K562 (cell line): ENCODE measurements around the gene KLB.

Experiments used
- ATF6 ChIP-seq: sonication (generic); formaldehyde crosslinking; IDR thresholded peaks from 2 replicates; pipeline ENCODE4 v1.4.0; 2020; ENCODE audit warnings: mild to moderate bottlenecking, missing genetic modification reagents
- BDP1 ChIP-seq: IDR thresholded peaks from 3 replicates; pipeline ENCODE4 v1.6.1; 2011; ENCODE audit not compliant: insufficient read length, insufficient read depth
- C11orf30 ChIP-seq: fragments of 450-650 bp; IDR thresholded peaks from 2 replicates; pipeline ENCODE4 v1.6.1; 2016; ENCODE audit warnings: low read depth, mild to moderate bottlenecking
- CBX2 ChIP-seq: fragments of 200-600 bp; sonication (generic); IDR thresholded peaks from one replicate; pipeline ENCODE4 v1.6.1; 2012; ENCODE audit warnings: mild to moderate bottlenecking, low read length, inconsistent platforms; ENCODE audit not compliant: insufficient read depth, poor library complexity, severe bottlenecking
- NFYB ChIP-seq: IDR thresholded peaks from 2 replicates; pipeline ENCODE4 v1.6.1; 2011; ENCODE audit warnings: mild to moderate bottlenecking, moderate library complexity; ENCODE audit not compliant: insufficient read length; ENCODE audit errors: extremely low read depth
- POLR2AphosphoS5 ChIP-seq: IDR thresholded peaks from 2 replicates; pipeline ENCODE4 v1.6.1; 2011; ENCODE audit warnings: mild to moderate bottlenecking, low read depth, low read length, moderate library complexity; ENCODE audit not compliant: control insufficient read depth, insufficient read depth
- TARDBP ChIP-seq: fragments of 450-650 bp; IDR thresholded peaks from 2 replicates; pipeline ENCODE4 v1.6.1; 2016
- YY1 ChIP-seq, 3 experiments: IDR thresholded peaks; 2 replicates each; pipeline ENCODE4 v1.6.1; 2011; ENCODE audit warnings: low read length in 2 of 3, mild to moderate bottlenecking in 2 of 3, moderate library complexity in 2 of 3, borderline replicate concordance in 1 of 3, control low read depth in 1 of 3, low read depth in 1 of 3; ENCODE audit not compliant: insufficient read depth in 3 of 3, insufficient replicate concordance in 2 of 3, control insufficient read depth in 1 of 3, insufficient read length in 1 of 3; ENCODE audit errors: extremely low read depth in 1 of 3
- ZNF134 ChIP-seq: fragments of 250-450 bp; sonication (Bioruptor Pico); conservative IDR thresholded peaks from 2 replicates; pipeline ENCODE4 v1.4.0; 2020
- ZNF384 ChIP-seq: IDR thresholded peaks from 2 replicates; pipeline ENCODE4 v1.6.1; 2012; ENCODE audit warnings: low read depth, low read length, improper control_type of control experiment
- TF ChIP-seq, protein P1 (sequence below): fragments of 450-650 bp; formaldehyde crosslinking; IDR thresholded peaks from 2 replicates; pipeline ENCODE4 v1.4.0; 2022; ENCODE audit warnings: mild to moderate bottlenecking, moderate library complexity
- TF ChIP-seq, protein P2 (sequence below), 3 experiments: IDR thresholded peaks in 2 of 3; conservative IDR thresholded peaks in 1 of 3; 2 replicates each; pipeline ENCODE4 v1.5.1; 2011 to 2012; ENCODE audit warnings: low read length in 3 of 3, mild to moderate bottlenecking in 3 of 3, control low read depth in 2 of 3, improper control_type of control experiment in 1 of 3, inconsistent platforms in 1 of 3, low read depth in 1 of 3, mixed read lengths in 1 of 3, moderate library complexity in 1 of 3; ENCODE audit not compliant: insufficient read depth in 2 of 3
- TF ChIP-seq, protein P3 (sequence below), 3 experiments: fragments of 200-800 bp in 1 of 3; fragments of 250-450 bp in 1 of 3; fragments of 450-650 bp in 1 of 3; sonication (Bioruptor Pico) in 1 of 3; sonication (Bioruptor generic) in 1 of 3; formaldehyde crosslinking in 1 of 3; IDR thresholded peaks; 2 replicates each; pipeline versions ENCODE4 v1.6.1 to v1.8.0; 2016 to 2022; ENCODE audit warnings: mild to moderate bottlenecking in 2 of 3, missing genetic modification characterization in 2 of 3, missing compliant biosample characterization in 1 of 3, moderate library complexity in 1 of 3

DNA sequence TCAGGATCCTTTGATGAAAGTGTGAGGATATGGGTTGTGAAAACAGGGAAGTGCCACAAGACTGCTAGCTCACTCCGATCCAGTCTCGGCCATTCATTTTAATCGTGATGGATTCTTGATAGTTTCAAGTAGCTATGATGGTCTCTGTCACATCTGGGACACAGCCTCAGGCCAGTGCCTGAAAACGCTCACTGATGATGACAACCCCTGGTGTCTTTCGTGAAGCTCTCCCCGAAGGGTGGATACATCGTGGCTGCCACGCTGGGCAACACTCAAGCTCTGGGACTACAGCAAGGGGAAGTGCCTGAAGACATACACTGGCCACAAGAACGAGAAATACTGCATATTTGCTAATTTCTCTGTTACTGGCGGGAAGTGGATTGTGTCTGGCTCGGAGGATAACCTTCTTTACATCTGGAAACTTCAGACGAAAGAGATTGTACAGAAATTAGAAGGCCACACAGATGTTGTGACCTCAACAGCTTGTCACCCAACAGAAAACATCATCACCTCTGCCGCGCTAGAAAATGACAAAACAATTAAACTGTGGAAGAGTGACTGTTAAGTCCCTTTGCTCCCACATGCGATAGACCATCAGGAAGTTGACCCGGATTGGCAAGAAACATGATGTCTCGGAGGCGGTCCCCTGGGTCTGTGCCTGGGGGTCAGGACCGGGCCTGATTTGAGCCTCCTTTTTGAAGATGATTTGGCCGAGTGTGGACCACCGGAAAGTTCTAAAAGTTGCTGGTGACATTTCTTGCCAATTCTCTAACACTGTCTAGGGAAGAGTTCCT is 74.4 kb downstream of the KLB start:
- TF ChIP-seq, protein P1, sequence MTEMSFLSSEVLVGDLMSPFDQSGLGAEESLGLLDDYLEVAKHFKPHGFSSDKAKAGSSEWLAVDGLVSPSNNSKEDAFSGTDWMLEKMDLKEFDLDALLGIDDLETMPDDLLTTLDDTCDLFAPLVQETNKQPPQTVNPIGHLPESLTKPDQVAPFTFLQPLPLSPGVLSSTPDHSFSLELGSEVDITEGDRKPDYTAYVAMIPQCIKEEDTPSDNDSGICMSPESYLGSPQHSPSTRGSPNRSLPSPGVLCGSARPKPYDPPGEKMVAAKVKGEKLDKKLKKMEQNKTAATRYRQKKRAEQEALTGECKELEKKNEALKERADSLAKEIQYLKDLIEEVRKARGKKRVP (CRISPR knock-in tag), result no peak
- TF ChIP-seq ZNF134 (CRISPR knock-in tag) (no peak), POLR2AphosphoS5 (no peak), TARDBP (no peak), ATF6 (CRISPR knock-in tag) (no peak), NFYB (no peak), YY1 (IDR thresholded peaks at IDR 0.05; ENCODE audit: borderline replicate concordance in 1 of 3, control insufficient read depth in 1 of 3, extremely low read depth in 1 of 3, insufficient read depth in 3 of 3, insufficient read length in 1 of 3, insufficient replicate concordance in 2 of 3, low read depth in 1 of 3, low read length in 2 of 3) (no peak), BDP1 (no peak), CBX2 (no peak), ZNF384 (no peak), C11orf30 (no peak)
- TF ChIP-seq, protein P2, sequence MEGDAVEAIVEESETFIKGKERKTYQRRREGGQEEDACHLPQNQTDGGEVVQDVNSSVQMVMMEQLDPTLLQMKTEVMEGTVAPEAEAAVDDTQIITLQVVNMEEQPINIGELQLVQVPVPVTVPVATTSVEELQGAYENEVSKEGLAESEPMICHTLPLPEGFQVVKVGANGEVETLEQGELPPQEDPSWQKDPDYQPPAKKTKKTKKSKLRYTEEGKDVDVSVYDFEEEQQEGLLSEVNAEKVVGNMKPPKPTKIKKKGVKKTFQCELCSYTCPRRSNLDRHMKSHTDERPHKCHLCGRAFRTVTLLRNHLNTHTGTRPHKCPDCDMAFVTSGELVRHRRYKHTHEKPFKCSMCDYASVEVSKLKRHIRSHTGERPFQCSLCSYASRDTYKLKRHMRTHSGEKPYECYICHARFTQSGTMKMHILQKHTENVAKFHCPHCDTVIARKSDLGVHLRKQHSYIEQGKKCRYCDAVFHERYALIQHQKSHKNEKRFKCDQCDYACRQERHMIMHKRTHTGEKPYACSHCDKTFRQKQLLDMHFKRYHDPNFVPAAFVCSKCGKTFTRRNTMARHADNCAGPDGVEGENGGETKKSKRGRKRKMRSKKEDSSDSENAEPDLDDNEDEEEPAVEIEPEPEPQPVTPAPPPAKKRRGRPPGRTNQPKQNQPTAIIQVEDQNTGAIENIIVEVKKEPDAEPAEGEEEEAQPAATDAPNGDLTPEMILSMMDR (IDR thresholded peaks at IDR 0.05 in 2 of 3, conservative IDR thresholded peaks at IDR 0.05 in 1 of 3; ENCODE audit: insufficient read depth in 2 of 3, low read depth in 1 of 3, low read length in 3 of 3), result no peak
- TF ChIP-seq, protein P3, sequence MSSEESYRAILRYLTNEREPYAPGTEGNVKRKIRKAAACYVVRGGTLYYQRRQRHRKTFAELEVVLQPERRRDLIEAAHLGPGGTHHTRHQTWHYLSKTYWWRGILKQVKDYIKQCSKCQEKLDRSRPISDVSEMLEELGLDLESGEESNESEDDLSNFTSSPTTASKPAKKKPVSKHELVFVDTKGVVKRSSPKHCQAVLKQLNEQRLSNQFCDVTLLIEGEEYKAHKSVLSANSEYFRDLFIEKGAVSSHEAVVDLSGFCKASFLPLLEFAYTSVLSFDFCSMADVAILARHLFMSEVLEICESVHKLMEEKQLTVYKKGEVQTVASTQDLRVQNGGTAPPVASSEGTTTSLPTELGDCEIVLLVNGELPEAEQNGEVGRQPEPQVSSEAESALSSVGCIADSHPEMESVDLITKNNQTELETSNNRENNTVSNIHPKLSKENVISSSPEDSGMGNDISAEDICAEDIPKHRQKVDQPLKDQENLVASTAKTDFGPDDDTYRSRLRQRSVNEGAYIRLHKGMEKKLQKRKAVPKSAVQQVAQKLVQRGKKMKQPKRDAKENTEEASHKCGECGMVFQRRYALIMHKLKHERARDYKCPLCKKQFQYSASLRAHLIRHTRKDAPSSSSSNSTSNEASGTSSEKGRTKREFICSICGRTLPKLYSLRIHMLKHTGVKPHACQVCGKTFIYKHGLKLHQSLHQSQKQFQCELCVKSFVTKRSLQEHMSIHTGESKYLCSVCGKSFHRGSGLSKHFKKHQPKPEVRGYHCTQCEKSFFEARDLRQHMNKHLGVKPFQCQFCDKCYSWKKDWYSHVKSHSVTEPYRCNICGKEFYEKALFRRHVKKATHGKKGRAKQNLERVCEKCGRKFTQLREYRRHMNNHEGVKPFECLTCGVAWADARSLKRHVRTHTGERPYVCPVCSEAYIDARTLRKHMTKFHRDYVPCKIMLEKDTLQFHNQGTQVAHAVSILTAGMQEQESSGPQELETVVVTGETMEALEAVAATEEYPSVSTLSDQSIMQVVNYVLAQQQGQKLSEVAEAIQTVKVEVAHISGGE (CRISPR knock-in tag; IDR thresholded peaks at IDR 0.05), result no peak
